GM12878 (cell line): ENCODE measurements around the gene CD48. TPM values are rescaled to one million over a fixed set of nuclear protein-coding genes. Genes with fewer than 3 reads are reported as not detected.

Source experiments
- BCL11A ChIP-seq: IDR thresholded peaks from 2 replicates; pipeline ENCODE4 v1.6.1; 2011; ENCODE audit warnings: low read depth, low read length
- CBX5 ChIP-seq: sonication (generic); IDR thresholded peaks from 2 replicates; pipeline ENCODE4 v1.6.1; 2016; ENCODE audit warnings: low read depth, moderate library complexity, mild to moderate bottlenecking, inconsistent platforms
- EED ChIP-seq: sonication (generic); IDR thresholded peaks from 2 replicates; pipeline ENCODE4 v1.6.1; 2016; ENCODE audit warnings: antibody characterized with exemption, low read depth
- IKZF1 ChIP-seq: fragments of 450-650 bp; conservative IDR thresholded peaks from 2 replicates; pipeline ENCODE4 v1.6.1; 2017; ENCODE audit warnings: antibody characterized with exemption, mild to moderate bottlenecking
- JUND ChIP-seq: IDR thresholded peaks from 2 replicates; pipeline ENCODE4 v1.6.1; 2012; ENCODE audit warnings: low read depth, mild to moderate bottlenecking, low read length, improper control_type of control experiment, moderate library complexity
- KLF5 ChIP-seq: fragments of 450-650 bp; IDR thresholded peaks from 2 replicates; pipeline ENCODE4 v1.6.1; 2014; ENCODE audit warnings: mild to moderate bottlenecking; ENCODE audit not compliant: partially characterized antibody
- MTA2 ChIP-seq: fragments of 450-650 bp; IDR thresholded peaks from 2 replicates; pipeline ENCODE4 v1.6.1; 2016; ENCODE audit warnings: low read depth, mild to moderate bottlenecking, moderate library complexity
- MYB ChIP-seq: fragments of 150-350 bp; IDR thresholded peaks from 2 replicates; pipeline ENCODE4 v1.6.1; 2014; ENCODE audit warnings: mild to moderate bottlenecking, low read depth, low read length, borderline replicate concordance
- PML ChIP-seq: IDR thresholded peaks from 2 replicates; pipeline ENCODE4 v1.6.1; 2012; ENCODE audit warnings: low read length, inconsistent platforms
- RELB ChIP-seq: fragments of 450-650 bp; IDR thresholded peaks from 2 replicates; pipeline ENCODE4 v1.6.1; 2017; ENCODE audit warnings: low read depth, mild to moderate bottlenecking, moderate library complexity
- RFX5 ChIP-seq: IDR thresholded peaks from 2 replicates; pipeline ENCODE4 v1.6.1; 2011; ENCODE audit warnings: low read depth, low read length, improper control_type of control experiment
- RUNX3 ChIP-seq: IDR thresholded peaks from 2 replicates; pipeline ENCODE4 v1.6.1; 2012; ENCODE audit warnings: low read length, inconsistent platforms
- TBL1XR1 ChIP-seq: IDR thresholded peaks from 2 replicates; pipeline ENCODE4 v1.6.1; 2012; ENCODE audit warnings: low read depth, low read length, improper control_type of control experiment
- ZBTB4 ChIP-seq: fragments of 450-650 bp; formaldehyde crosslinking; IDR thresholded peaks from 2 replicates; pipeline ENCODE4 v1.4.0; 2022; ENCODE audit warnings: mild to moderate bottlenecking, moderate library complexity
- polyA plus RNA-seq, 11 experiments: library from polyadenylated mRNA; depleted of rRNA in 4 of 11; unstranded in 6 of 11; stranded (reverse) in 5 of 11; fragments of >200 nt; fragmentation: Nextera tagmentation in 4 of 11; fragmentation: Illumina TruSeq in 1 of 11; extraction: Ambion mirVana in 4 of 11; extraction: Trizol in 1 of 11; gene quantifications; 1 replicate in 1 of 11; 2 replicates in 10 of 11; pipeline versions ENCODE4 v1.2.1 to v1.2.3, GENCODE V29; 2011 to 2016; ENCODE audit warnings: inconsistent platforms in 2 of 11, missing spikeins in 2 of 11, low read depth in 1 of 11
- total RNA-seq, 4 experiments: library from RNA; depleted of rRNA in 3 of 4; stranded (reverse); fragments of >200 nt in 3 of 4; fragmentation: Illumina TruSeq in 1 of 4; extraction: Trizol in 1 of 4; gene quantifications; 2 replicates each; pipeline versions ENCODE4 v1.2.1 to v1.2.3, GENCODE V29; 2013 to 2021
- TF ChIP-seq, protein P1 (sequence below): IDR thresholded peaks from 2 replicates; pipeline ENCODE4 v1.6.1; 2012; ENCODE audit warnings: low read depth, low read length, improper control_type of control experiment
- TF ChIP-seq, protein P2 (sequence below): fragments of 450-650 bp; IDR thresholded peaks from 2 replicates; pipeline ENCODE4 v1.6.1; 2018; ENCODE audit warnings: mild to moderate bottlenecking, low read depth, moderate library complexity; ENCODE audit not compliant: partially characterized antibody
- TF ChIP-seq, protein P3 (sequence below): fragments of 150-350 bp; IDR thresholded peaks from 2 replicates; pipeline ENCODE4 v1.6.1; 2014; ENCODE audit warnings: mild to moderate bottlenecking, low read depth, low read length

CD48 gene
- total and polyA plus RNA-seq, 10 of the 15 experiments (the other 5 are each of a cell fraction or from before 2014, with no cell fraction given), result 302 to 1,315 (median 430) TPM

DNA sequence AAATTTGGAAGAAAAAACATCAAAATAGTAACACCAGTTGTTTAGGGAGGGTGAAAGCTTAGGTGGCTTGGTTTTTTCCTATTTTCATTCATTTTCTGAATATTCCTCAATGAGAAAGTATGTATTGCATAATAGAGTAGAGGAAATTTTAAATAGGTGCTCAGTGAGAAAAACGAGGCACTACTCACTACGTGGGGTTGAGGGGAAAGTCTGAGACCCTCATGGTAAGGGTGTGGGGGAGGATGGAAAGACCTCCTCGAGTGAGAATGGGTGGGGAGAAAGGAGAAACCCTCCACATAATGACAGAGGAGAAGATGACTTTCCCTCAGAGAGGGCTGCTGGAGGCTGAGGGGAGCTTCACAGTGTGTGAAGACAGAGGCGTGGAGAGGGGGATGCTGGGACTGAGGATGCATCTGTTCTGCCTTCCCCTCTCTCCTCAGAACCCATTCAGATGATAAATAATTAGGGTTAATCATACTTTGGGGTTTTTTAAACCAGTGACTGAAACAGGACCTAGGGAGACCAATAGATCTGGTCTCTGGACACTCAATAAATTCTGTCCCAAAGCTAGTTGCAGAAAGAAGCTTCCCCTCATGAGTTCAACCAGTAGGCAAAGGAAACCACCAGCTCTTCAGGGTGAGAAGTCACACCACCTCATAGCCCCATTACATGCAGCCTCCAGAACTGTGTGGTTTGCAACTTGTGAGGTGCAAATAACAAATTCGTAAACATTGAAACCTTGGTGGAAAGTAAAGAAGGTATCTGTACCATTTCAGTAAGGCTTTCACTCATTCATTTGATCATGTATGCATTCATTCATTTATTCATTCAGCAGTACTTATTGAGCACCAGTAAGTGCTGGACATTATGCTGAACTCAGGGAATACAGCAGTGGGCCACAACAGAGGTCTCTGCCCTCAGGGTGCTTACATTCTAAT lies 44.6 kb upstream of the CD48 start (continued):
- TF ChIP-seq, protein P1, sequence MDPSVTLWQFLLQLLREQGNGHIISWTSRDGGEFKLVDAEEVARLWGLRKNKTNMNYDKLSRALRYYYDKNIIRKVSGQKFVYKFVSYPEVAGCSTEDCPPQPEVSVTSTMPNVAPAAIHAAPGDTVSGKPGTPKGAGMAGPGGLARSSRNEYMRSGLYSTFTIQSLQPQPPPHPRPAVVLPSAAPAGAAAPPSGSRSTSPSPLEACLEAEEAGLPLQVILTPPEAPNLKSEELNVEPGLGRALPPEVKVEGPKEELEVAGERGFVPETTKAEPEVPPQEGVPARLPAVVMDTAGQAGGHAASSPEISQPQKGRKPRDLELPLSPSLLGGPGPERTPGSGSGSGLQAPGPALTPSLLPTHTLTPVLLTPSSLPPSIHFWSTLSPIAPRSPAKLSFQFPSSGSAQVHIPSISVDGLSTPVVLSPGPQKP, result no peak
- TF ChIP-seq KLF5, result no peak
- peak; percentile 83 for TF ChIP-seq RELB
- TF ChIP-seq, protein P2, sequence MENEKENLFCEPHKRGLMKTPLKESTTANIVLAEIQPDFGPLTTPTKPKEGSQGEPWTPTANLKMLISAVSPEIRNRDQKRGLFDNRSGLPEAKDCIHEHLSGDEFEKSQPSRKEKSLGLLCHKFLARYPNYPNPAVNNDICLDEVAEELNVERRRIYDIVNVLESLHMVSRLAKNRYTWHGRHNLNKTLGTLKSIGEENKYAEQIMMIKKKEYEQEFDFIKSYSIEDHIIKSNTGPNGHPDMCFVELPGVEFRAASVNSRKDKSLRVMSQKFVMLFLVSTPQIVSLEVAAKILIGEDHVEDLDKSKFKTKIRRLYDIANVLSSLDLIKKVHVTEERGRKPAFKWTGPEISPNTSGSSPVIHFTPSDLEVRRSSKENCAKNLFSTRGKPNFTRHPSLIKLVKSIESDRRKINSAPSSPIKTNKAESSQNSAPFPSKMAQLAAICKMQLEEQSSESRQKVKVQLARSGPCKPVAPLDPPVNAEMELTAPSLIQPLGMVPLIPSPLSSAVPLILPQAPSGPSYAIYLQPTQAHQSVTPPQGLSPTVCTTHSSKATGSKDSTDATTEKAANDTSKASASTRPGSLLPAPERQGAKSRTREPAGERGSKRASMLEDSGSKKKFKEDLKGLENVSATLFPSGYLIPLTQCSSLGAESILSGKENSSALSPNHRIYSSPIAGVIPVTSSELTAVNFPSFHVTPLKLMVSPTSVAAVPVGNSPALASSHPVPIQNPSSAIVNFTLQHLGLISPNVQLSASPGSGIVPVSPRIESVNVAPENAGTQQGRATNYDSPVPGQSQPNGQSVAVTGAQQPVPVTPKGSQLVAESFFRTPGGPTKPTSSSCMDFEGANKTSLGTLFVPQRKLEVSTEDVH, result peak; percentile 67
- TF ChIP-seq RUNX3, result peak; percentile 64; the same call in 1 of the 2 replicates
- peak; percentile 65 for TF ChIP-seq PML
- no peak for TF ChIP-seq RFX5
- peak; percentile 64 for TF ChIP-seq IKZF1
- no peak for TF ChIP-seq MYB
- TF ChIP-seq ZBTB4 (CRISPR knock-in tag), result 0 out of 2 replicates have a peak, but pooled peaks have one; percentile 59
- 0 out of 2 replicates have a peak, but pooled peaks have one; percentile 32 for TF ChIP-seq BCL11A
- no peak for TF ChIP-seq CBX5
- TF ChIP-seq TBL1XR1, result no peak
- peak; percentile 79; the same call in 1 of the 2 replicates for TF ChIP-seq MTA2
- TF ChIP-seq, protein P3, sequence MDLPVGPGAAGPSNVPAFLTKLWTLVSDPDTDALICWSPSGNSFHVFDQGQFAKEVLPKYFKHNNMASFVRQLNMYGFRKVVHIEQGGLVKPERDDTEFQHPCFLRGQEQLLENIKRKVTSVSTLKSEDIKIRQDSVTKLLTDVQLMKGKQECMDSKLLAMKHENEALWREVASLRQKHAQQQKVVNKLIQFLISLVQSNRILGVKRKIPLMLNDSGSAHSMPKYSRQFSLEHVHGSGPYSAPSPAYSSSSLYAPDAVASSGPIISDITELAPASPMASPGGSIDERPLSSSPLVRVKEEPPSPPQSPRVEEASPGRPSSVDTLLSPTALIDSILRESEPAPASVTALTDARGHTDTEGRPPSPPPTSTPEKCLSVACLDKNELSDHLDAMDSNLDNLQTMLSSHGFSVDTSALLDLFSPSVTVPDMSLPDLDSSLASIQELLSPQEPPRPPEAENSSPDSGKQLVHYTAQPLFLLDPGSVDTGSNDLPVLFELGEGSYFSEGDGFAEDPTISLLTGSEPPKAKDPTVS, result no peak
- no peak for TF ChIP-seq EED
- no peak for TF ChIP-seq JUND
